GM18951 (cell line): ENCODE results near the gene DNAH2.
A peak's percentile ranks its signal among the peaks of the same experiment; 100 is the strongest.

ENCODE experiments used
- POLR2A ChIP-seq: IDR thresholded peaks from 4 replicates; pipeline ENCODE4 v1.6.1; 2011; ENCODE audit warnings: mild to moderate bottlenecking; ENCODE audit not compliant: insufficient read length, insufficient read depth; ENCODE audit errors: extremely low read depth
- in situ Hi-C: fragments of 300-500 bp; cut with MboI; formaldehyde crosslinking; loops from one replicate; pipeline ENCODE4 v1.12.0; 2022; ENCODE audit warnings: low sequenced_read_pairs, mixed read lengths, inconsistent platforms; ENCODE audit not compliant: unreplicated experiment

DNAH2 gene, protein sequence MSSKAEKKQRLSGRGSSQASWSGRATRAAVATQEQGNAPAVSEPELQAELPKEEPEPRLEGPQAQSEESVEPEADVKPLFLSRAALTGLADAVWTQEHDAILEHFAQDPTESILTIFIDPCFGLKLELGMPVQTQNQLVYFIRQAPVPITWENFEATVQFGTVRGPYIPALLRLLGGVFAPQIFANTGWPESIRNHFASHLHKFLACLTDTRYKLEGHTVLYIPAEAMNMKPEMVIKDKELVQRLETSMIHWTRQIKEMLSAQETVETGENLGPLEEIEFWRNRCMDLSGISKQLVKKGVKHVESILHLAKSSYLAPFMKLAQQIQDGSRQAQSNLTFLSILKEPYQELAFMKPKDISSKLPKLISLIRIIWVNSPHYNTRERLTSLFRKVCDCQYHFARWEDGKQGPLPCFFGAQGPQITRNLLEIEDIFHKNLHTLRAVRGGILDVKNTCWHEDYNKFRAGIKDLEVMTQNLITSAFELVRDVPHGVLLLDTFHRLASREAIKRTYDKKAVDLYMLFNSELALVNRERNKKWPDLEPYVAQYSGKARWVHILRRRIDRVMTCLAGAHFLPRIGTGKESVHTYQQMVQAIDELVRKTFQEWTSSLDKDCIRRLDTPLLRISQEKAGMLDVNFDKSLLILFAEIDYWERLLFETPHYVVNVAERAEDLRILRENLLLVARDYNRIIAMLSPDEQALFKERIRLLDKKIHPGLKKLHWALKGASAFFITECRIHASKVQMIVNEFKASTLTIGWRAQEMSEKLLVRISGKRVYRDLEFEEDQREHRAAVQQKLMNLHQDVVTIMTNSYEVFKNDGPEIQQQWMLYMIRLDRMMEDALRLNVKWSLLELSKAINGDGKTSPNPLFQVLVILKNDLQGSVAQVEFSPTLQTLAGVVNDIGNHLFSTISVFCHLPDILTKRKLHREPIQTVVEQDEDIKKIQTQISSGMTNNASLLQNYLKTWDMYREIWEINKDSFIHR (N-terminal part only)

DNA sequence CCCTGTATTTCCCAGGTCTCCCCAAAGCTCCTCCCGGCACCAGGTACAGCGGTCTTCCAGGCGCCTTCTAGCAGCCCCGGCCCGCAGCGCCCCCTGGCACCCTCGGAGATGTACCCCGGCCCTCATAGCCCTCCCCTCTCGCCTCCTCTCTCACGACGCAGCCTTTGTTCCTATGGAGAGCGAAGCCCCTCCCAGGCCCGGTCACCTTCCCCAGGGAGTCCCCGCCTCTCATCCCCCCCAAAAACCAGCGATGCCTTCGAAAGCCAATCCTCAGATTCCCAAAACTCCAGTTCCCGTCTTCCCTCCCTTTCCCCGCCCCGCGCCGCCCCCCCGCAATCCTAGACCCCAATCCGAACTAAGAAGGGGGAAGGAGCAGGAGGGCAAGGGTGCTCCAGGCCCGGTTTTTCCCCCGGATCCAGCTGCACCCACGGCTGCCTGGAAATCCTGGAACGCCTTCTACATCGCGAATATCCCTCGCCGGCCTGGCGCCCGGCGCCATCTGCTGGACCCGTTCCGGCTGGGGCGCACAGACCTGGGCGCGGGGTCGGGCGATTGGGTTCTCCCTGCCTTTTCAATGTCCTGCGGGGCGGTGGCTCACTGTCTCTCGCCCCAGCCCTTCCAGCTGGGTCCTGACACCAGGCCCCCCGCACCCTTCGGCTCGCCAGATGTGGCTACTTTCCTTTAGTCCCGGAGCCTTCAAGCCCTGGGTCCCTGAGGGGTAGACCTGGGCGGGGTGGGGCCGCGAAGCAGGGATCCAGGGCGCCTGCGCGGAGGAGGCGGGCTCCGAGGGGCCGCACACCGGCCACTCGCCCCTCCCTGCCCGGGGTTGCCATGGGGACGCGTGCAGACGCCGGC, at the start of gene DNAH2:
Gene DNAH2 (plus strand): TSS at position 844 of the 855 bp plus-strand sequence. CDS start 1,991 bp downstream, outside the sequence.
- TF ChIP-seq POLR2A = no peak

DNA sequence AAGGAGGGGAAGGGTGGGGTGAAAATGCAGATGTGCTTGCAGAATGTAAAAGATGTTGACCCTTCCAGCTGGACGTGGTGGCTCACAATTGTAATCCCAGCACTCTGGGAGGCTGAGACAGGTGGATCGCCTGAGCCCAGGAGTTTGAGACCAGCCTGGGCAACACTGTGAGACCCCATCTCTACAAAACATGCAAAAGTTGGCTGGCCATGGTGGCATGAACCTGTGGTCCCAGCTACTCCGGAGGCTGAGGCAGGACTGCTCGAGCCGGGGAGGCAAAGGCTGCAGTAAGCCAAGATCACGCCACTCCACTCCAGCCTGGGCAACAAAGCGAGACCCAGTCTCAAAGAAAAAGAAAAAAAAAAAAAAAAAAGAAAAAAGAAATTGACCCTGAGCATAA, 49.1 kb upstream of the DNAH2 start:
- no peak for TF ChIP-seq POLR2A
- in situ Hi-C loops = no loop called here

More for the DNA sequence above, at the start of gene DNAH2:
- in situ Hi-C loops = loop anchor here (5.0 kb wide), 1 partner anchor 60 kb away; no protein-coding TSS in a partner anchor

DNA sequence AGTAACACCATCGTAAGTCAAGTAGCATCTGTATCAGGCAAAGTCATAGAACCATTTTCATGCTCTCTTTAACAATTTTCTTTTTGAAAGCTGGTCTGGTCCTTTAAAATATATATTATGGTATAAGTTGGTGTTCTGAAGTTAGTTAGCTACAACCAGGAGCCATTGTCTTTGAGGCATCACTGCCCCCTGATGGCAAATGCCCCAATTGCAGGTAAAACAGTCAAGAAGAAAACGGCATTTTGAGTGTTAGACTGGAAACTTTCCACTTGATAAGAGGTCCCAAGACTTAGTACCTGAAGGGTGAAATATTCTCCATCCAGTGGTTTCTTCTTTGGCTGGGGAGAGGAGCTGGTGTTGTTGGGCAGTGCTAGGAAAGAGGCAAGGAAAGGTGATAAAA, 44.3 kb upstream of the DNAH2 start:
- TF ChIP-seq POLR2A = no peak
- in situ Hi-C loops = no loop called here

DNA sequence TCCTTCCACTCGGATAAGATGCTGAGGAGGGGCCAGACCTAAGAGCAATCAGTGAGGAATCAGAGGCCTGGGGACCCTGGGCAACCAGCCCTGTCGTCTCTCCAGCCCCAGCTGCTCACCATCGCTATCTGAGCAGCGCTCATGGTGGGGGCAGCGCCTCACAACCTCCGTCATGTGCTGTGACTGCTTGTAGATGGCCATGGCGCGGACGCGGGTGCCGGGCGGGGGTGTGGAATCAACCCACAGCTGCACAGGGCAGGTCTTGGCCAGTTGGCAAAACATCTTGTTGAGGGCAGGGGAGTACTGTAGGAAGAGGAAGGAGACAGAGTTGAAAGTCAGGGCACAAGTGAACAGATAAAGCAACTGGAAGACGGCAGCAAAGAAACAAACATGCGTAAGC, 42.6 kb upstream of the DNAH2 start:
- in situ Hi-C loops = no loop called here

DNA sequence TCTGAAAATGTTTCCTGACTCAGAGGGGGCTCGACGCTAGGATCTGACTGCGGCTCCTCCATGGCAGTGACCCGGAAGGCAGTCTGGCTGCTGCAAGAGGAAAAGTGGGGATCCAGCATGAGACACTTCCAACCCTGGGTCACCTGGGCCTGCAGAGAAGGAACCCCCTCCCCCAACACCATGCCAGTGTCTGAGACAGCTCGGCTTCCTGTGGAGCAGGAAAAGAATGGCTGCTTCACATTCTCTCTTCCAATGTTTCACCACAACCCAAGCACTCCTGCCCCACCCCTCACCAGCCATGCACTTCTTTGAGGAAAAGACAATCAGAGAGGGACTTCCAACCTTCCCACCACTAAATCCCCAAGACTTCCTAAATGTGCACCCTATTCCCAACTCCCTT, 41.0 kb upstream of the DNAH2 start:
- TF ChIP-seq POLR2A = no peak
- in situ Hi-C loops = no loop called here

More for the DNA sequence above, 42.6 kb upstream of the DNAH2 start:
- TF ChIP-seq POLR2A = no peak

DNA sequence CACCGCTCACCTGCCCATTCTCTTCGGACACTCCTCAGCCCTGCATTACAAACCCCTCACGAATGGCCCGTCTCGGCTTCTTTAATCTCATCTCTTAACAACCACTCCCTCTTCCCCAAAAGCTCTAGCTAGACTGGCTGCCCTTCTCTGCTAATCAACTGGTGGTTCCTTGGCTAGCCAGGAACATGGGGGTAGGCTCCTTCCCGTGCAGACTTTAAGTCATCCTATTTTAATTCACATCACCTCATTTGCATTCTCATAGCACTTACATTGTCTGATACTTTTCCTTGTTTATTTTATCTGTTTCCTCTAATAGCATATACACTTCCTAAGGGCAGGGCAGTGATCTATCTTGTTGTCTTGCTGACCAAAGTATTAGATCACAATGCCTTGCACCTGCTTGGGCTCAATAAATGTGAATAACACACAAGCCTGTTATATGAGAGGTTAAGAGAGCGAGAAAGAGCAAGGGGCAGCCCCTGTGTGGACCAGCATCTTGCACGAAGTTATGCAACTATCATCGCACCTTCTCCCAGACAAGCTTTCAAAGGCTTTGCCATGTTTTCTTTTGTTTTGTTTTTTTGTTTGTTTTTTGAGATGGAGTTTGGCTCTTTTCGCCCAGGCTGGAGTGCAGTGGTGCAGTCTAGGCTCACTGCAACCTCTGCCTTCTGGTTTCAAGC, 40.0 kb upstream of the DNAH2 start:
- in situ Hi-C loops = no loop called here
- TF ChIP-seq POLR2A = no peak

DNA sequence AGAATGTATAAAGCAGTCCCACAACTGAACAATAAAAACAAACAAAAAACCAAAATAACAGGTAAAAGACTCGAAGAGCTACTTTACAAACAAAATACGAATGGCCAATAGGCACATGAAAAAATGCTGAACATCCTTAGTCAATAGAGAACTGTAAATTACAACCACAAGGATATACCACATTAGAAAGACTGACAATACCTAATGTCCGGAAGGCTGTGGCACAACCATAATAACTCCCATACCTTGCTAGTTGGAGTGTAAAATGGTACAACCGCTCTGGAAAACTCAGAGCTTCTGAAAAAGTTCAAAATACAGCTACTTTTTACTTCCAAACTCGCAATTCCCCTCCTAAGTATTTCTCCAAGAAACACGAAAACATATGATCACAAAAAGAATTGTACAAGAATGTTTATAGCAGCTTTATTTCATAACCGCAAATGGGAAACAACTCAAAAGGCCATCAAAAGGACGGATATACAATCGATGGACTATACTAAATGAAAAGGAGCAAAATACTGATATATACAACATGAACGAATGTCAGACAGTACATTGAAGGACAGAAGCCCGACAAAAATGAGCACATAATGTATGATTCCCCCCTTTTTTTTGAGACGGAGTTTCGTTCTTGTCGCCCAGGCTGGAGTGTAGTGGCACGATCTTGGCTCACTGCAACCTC, 32.6 kb upstream of the DNAH2 start:
- TF ChIP-seq POLR2A = no peak
- in situ Hi-C loops = no loop called here

DNA sequence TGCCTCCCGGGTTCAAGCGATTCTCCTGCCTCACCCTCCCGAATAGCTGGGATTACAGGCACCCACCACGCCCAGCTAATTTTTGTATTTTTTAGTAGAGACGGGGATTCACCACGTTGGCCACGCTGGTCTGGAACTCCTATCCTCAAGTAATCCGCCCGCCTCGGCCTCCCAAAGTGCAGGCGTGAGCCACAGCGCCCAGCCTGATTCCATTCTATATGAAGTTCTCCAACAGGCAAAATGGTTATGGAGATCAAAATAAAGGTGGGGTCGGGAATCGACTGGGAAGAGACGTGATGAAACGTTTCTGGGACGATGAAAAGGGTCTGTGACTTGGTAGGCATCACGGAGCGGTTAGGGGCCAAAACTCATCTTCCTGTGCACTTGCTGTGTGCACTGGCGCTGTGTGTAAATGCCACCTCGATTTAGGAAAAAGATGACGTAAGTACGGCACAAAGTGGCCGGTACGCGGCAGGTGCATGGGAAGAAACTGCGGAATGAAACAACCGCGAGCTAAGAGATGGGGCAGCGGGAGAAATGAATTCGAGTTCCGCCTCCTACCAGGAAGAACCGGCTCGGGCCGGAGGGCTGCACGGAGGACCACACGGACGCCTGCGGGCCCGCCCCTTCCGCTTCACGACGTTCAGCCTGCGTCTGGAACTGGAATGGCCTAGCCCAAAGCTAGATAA, 31.9 kb upstream of the DNAH2 start:
- peak; percentile 71 for TF ChIP-seq POLR2A
- in situ Hi-C loops = no loop called here

DNA sequence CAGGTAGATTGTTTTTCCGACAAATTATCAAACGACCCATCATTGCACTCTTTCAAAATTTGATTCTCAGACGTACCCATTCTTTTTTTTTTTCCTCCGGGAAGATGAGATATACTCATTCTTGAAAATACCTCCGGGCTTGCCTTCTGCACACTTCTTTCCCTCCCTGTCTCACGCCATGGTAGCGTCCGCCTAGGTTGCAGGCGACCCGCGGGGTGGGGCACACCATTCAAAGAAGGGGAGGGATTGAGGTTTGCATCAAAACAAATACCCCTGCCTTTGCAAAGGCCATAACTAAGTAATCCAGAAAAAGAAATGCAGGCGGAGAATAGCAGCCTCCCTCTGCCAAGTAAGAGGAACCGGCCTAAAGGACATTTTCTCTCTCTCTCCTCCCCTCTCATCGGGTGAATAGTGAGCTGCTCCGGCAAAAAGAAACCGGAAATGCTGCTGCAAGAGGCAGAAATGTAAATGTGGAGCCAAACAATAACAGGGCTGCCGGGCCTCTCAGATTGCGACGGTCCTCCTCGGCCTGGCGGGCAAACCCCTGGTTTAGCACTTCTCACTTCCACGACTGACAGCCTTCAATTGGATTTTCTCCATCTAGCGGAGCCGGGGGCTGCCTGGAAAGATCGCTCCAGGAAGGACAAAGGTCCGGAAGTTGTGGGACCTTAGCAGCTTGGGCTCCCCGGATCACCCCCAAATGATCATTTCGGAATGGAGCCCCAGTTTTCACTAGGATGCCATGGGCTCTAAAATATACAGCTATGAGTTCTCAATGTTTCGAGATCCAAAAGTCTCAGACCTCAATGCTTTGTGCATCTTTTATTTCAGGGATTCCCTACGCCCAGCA, 31.1 kb upstream of the DNAH2 start:
- TF ChIP-seq POLR2A = peak; percentile 85
- in situ Hi-C loops = no loop called here
